SK-N-SH (cell line): Measurements from ENCODE around the gene DDIT3. TPM values are rescaled to one million over a fixed set of nuclear protein-coding genes. Genes with fewer than 3 reads are reported as not detected.

Source experiments
- CTCF ChIA-PET: fragments of 300-600, 350-600 bp; formaldehyde crosslinking; extraction: SDS; loops from one replicate; lab custom pipeline; 2021; lab: Yijun Ruan, JAX
- POLR2A ChIA-PET: fragments of 350-600 bp; sonication (Branson Sonifier 250); formaldehyde crosslinking; extraction: SDS; loops from one replicate; lab custom pipeline; 2020; ENCODE audit warnings: antibody characterized with exemption, inconsistent platforms; lab: Yijun Ruan, JAX
- DNase-seq: peaks from one replicate; pipeline ENCODE4 v3.0.0; 2012
- H2AFZ ChIP-seq: fragments of 200-600 bp; sonication (generic); 2 replicates; pipeline ENCODE4 v1.8.1; 2016; ENCODE audit warnings: antibody characterized with exemption, mild to moderate bottlenecking, low read depth
- H3F3A ChIP-seq: fragments of 200-600 bp; sonication (generic); replicated peaks from 2 replicates; pipeline ENCODE3; 2016; ENCODE audit warnings: antibody characterized with exemption, mild to moderate bottlenecking; ENCODE audit not compliant: insufficient read depth
- H3K27ac ChIP-seq, 2 experiments: fragments of 200-500 bp in 1 of 2; fragments of 200-600 bp in 1 of 2; sonication (Bioruptor generic) in 1 of 2; sonication (generic), shearing (Covaris generic) in 1 of 2; 2 replicates each; pipeline versions ENCODE4 v1.5.1 to v1.6.1; 2014 to 2016; ENCODE audit warnings: low read depth in 2 of 2, inconsistent platforms in 1 of 2, low read length in 1 of 2, mild to moderate bottlenecking in 1 of 2, mixed read lengths in 1 of 2
- H3K27me3 ChIP-seq: fragments of 200-600 bp; sonication (generic), shearing (Covaris generic); 2 replicates; pipeline ENCODE4 v1.6.1; 2016; ENCODE audit warnings: mixed run types; ENCODE audit not compliant: insufficient read depth
- H3K36me3 ChIP-seq, 2 experiments: fragments of 200-500 bp in 1 of 2; fragments of 200-600 bp in 1 of 2; sonication (Bioruptor generic) in 1 of 2; sonication (generic) in 1 of 2; replicated peaks in 1 of 2; 2 replicates each; pipeline versions ENCODE3 to v1.5.1; 2014 to 2016; ENCODE audit warnings: low read length in 1 of 2, mild to moderate bottlenecking in 1 of 2; ENCODE audit not compliant: insufficient read depth in 2 of 2, control insufficient read depth in 1 of 2
- H3K4me1 ChIP-seq, 2 experiments: fragments of 200-500 bp in 1 of 2; fragments of 200-600 bp in 1 of 2; sonication (Bioruptor generic) in 1 of 2; sonication (generic), shearing (Covaris generic) in 1 of 2; 2 replicates each; pipeline versions ENCODE4 v1.5.1 to v1.6.1; 2014 to 2016; ENCODE audit warnings: low read depth in 1 of 2, low read length in 1 of 2, mixed run types in 1 of 2; ENCODE audit not compliant: insufficient read depth in 2 of 2, control insufficient read depth in 1 of 2
- H3K4me2 ChIP-seq: fragments of 200-600 bp; sonication (generic), shearing (Covaris generic); 2 replicates; pipeline ENCODE4 v1.6.1; 2017; ENCODE audit warnings: mixed run types
- H3K4me3 ChIP-seq, 2 experiments: fragments of 200-500 bp in 1 of 2; fragments of 200-600 bp in 1 of 2; sonication (Bioruptor generic) in 1 of 2; sonication (generic), shearing (Covaris generic) in 1 of 2; 2 replicates each; pipeline versions ENCODE4 v1.5.1 to v1.8.1; 2014 to 2016; ENCODE audit warnings: low read depth in 2 of 2, inconsistent platforms in 1 of 2, low read length in 1 of 2, mild to moderate bottlenecking in 1 of 2, mixed read lengths in 1 of 2, moderate library complexity in 1 of 2
- H3K79me2 ChIP-seq: fragments of 200-600 bp; sonication (generic); 2 replicates; pipeline ENCODE4 v1.8.1; 2017; ENCODE audit warnings: mild to moderate bottlenecking; ENCODE audit not compliant: insufficient read depth
- H3K9ac ChIP-seq: fragments of 200-600 bp; sonication (generic); 2 replicates; pipeline ENCODE4 v1.6.1; 2017; ENCODE audit warnings: mixed run types
- H3K9me2 ChIP-seq: fragments of 200-600 bp; sonication (generic); 2 replicates; pipeline ENCODE4 v1.6.1; 2017; ENCODE audit warnings: mixed run types
- H3K9me3 ChIP-seq: fragments of 200-600 bp; sonication (generic); 2 replicates; pipeline ENCODE4 v1.6.1; 2017; ENCODE audit warnings: mixed run types, mild to moderate bottlenecking, moderate library complexity
- H4K20me1 ChIP-seq: fragments of 200-600 bp; sonication (generic); 2 replicates; pipeline ENCODE4 v1.6.1; 2017; ENCODE audit warnings: mild to moderate bottlenecking, mixed run types; ENCODE audit not compliant: insufficient read depth
- ELF1 ChIP-seq: IDR thresholded peaks from 2 replicates; pipeline ENCODE4 v1.4.0; 2012
- FOXJ3 ChIP-seq: sonication (generic); formaldehyde crosslinking; IDR thresholded peaks from 2 replicates; pipeline ENCODE4 v1.5.1; 2020; ENCODE audit warnings: mild to moderate bottlenecking, missing genetic modification reagents
- FOXM1 ChIP-seq: IDR thresholded peaks from 2 replicates; pipeline ENCODE4 v1.4.0; 2012; ENCODE audit warnings: low read depth, mild to moderate bottlenecking
- GABPA ChIP-seq: IDR thresholded peaks from 2 replicates; pipeline ENCODE4 v1.4.0; 2012; ENCODE audit warnings: low read depth, mild to moderate bottlenecking
- GATA2 ChIP-seq: sonication (generic); formaldehyde crosslinking; IDR thresholded peaks from 2 replicates; pipeline ENCODE4 v1.5.0; 2020; ENCODE audit warnings: mild to moderate bottlenecking, missing genetic modification reagents
- MEF2A ChIP-seq: IDR thresholded peaks from 2 replicates; pipeline ENCODE4 v1.4.0; 2012; ENCODE audit warnings: low read depth, borderline replicate concordance
- NFIC ChIP-seq: IDR thresholded peaks from 2 replicates; pipeline ENCODE4 v1.4.0; 2012; ENCODE audit warnings: borderline replicate concordance
- NRF1 ChIP-seq: IDR thresholded peaks from 2 replicates; pipeline ENCODE4 v1.6.1; 2012; ENCODE audit warnings: low read depth, mild to moderate bottlenecking, low read length
- RAD21 ChIP-seq: IDR thresholded peaks from 2 replicates; pipeline ENCODE4 v1.6.1; 2012; ENCODE audit warnings: mild to moderate bottlenecking, low read length
- RXRA ChIP-seq: IDR thresholded peaks from 2 replicates; pipeline ENCODE4 v1.4.0; 2012; ENCODE audit warnings: low read depth, mild to moderate bottlenecking, borderline replicate concordance
- SIN3A ChIP-seq: IDR thresholded peaks from 2 replicates; pipeline ENCODE4 v1.6.1; 2012; ENCODE audit warnings: low read depth, mild to moderate bottlenecking, low read length, moderate library complexity, borderline replicate concordance
- SMC3 ChIP-seq: IDR thresholded peaks from 2 replicates; pipeline ENCODE4 v1.6.1; 2012; ENCODE audit warnings: low read depth, low read length, improper control_type of control experiment
- USF1 ChIP-seq: IDR thresholded peaks from 2 replicates; pipeline ENCODE4 v1.4.0; 2012; ENCODE audit warnings: low read depth, borderline replicate concordance
- YY1 ChIP-seq: IDR thresholded peaks from 2 replicates; pipeline ENCODE4 v1.4.0; 2012; ENCODE audit warnings: low read depth, mild to moderate bottlenecking
- ZBTB33 ChIP-seq: IDR thresholded peaks from 2 replicates; pipeline ENCODE4 v1.4.0; 2012; ENCODE audit warnings: low read depth, borderline replicate concordance
- WGBS: methylation state at CpG from one replicate; pipeline ENCODE4 v1.1.6; 2017; ENCODE audit warnings: low lambda C conversion rate; 5-methylcytosine and 5-hydroxymethylcytosine counted together
- polyA plus RNA-seq, 3 experiments: library from polyadenylated mRNA; depleted of rRNA; stranded (reverse); fragments of >200 nt; gene quantifications; 2 replicates each; pipeline ENCODE4 v1.2.3, GENCODE V29; 2012

DDIT3 gene
- polyA plus RNA-seq, 1 of the 3 experiments (the other 2 are of a cell fraction), result 26.3 TPM

- Histone ChIP-seq H3K27me3 (peaks cover 27% of the 10 kb centered on the region), H3K79me2 (no peaks in the 10 kb centered on the region), H3K9me2 (no peaks in the 10 kb centered on the region), H3K9me3 (no peaks in the 10 kb centered on the region), H3K4me2 (no peak overlapping the region), H3K4me3 (no peak overlapping the region), H3K4me1 (peaks cover 0 to 10% of the 10 kb centered on the region in 2 experiments; a peak in 3 of 4 replicates), H4K20me1 (no peaks in the 10 kb centered on the region), H3K9ac (no peak overlapping the region), H3K27ac (no peak overlapping the region), H3K36me3 (no peaks in the 10 kb centered on the region), H3F3A (peaks cover 5% of the 10 kb centered on the region), H2AFZ (no peak overlapping the region)
- ChIA-PET CTCF (interaction anchor here (1.4 to 1.5 kb wide), 2 partner anchors 15 to 80 kb away, joined by 4 read pairs; no protein-coding TSS in a partner anchor), POLR2A (no interaction called here)
- 63% methylated on average over 10 of the region's 10 CpGs for WGBS
- no peak for DNase-seq
- TF ChIP-seq NFIC (no peak), SMC3 (no peak), RAD21 (no peak), ZBTB33 (no peak), MEF2A (no peak), NRF1 (no peak), ELF1 (no peak), FOXM1 (no peak), USF1 (no peak), FOXJ3 (CRISPR knock-in tag) (no peak), RXRA (no peak), GATA2 (CRISPR knock-in tag) (no peak), GABPA (no peak), SIN3A (no peak), YY1 (no peak)
- TF ChIP-seq, all 33 proteins: peak for 0
Measured at GRCh38 chr12:57479043-57479375, 41.3 kb downstream of the DDIT3 start.
